Aorta (tissue), 5 donors: ENCODE measurements around the gene ACSL1. TPM values are rescaled to one million over a fixed set of nuclear protein-coding genes. Genes with fewer than 3 reads are reported as not detected.
A peak's percentile ranks its signal among the peaks of the same experiment; 100 is the strongest.

ENCODE experiments used
- ATAC-seq: fragments of 200-7000 bp; cut with Tn5 transposase; one replicate; pipeline ENCODE4 v1.9.1; 2022; ENCODE audit warnings: moderate library complexity; ENCODE audit not compliant: low FRiP score
- DNase-seq, 2 donors: peaks; one replicate each; pipeline ENCODE4 v3.0.0-alpha.2; 2020
- H3K27ac ChIP-seq, 2 donors: one replicate each; pipeline ENCODE4 v1.5.1; 2013; ENCODE audit warnings: low read length in 2 of 2, mild to moderate bottlenecking in 2 of 2, moderate library complexity in 2 of 2, control low read depth in 1 of 2, inconsistent platforms in 1 of 2, low read depth in 1 of 2
- H3K27me3 ChIP-seq, 2 donors: one replicate each; pipeline ENCODE4 v1.6.1; 2013; ENCODE audit warnings: control low read depth in 1 of 2, low read length in 1 of 2, mild to moderate bottlenecking in 1 of 2, moderate library complexity in 1 of 2; ENCODE audit not compliant: insufficient read depth in 2 of 2, control insufficient read depth in 1 of 2
- H3K36me3 ChIP-seq, 2 donors: one replicate each; pipeline ENCODE4 v1.6.1; 2013; ENCODE audit warnings: control low read depth in 1 of 2, low read length in 1 of 2, mild to moderate bottlenecking in 1 of 2; ENCODE audit not compliant: insufficient read depth in 2 of 2, control insufficient read depth in 1 of 2
- H3K4me1 ChIP-seq, 2 donors: one replicate each; pipeline ENCODE4 v1.6.1; 2013; ENCODE audit warnings: low read length in 2 of 2, control low read depth in 1 of 2, mild to moderate bottlenecking in 1 of 2, moderate library complexity in 1 of 2; ENCODE audit not compliant: insufficient read depth in 2 of 2, control insufficient read depth in 1 of 2
- H3K4me3 ChIP-seq, 2 donors: one replicate each; pipeline ENCODE4 v1.5.1; 2013; ENCODE audit warnings: low read length in 2 of 2, control low read depth in 1 of 2, mild to moderate bottlenecking in 1 of 2
- H3K9me3 ChIP-seq: one replicate; pipeline ENCODE4 v1.6.1; 2013; ENCODE audit warnings: mild to moderate bottlenecking, low read length; ENCODE audit not compliant: control insufficient read depth
- WGBS, 2 donors: extraction: QIAGEN DNeasy Blood & Tissue Kit; methylation state at CpG; one replicate each; pipeline ENCODE4 v1.1.7; 2013; 5-methylcytosine and 5-hydroxymethylcytosine counted together
- intact Hi-C, 2 donors: fragments of 100-400 bp; cut with DNase I; formaldehyde crosslinking; loops; one replicate each; pipeline versions ENCODE4 v1.14.2 to v1.15.0; 2022
- polyA plus RNA-seq, 2 donors: library from polyadenylated mRNA; stranded (reverse); fragments of 200-250 nt; gene quantifications; one replicate each; pipeline ENCODE4 v1.2.3, GENCODE V29; 2013
- total RNA-seq, 2 donors: library from RNA; stranded (reverse); fragmentation: NEBNext Ultra II Directional; extraction: Animal tissue kit (Norgen Biotek cat#: 25700); gene quantifications; one replicate each; pipeline ENCODE4 v1.2.1, GENCODE V29; 2021
- donor health status: healthy with polysubstance abuse.
- donor health status: Bipolar disorder and iron deficiency.
- donor health status: DM: no; HTN: no; CAD: no.
- donor health status: DM: no; HTN: no; CAD: no.
- donor health status: DM: yes; HTN: yes; CAD: no.

The ACSL1 gene
- total and polyA plus RNA-seq, 4 donors = 20.3 to 97.8 (median 55.5) TPM

GRCh38 chr4:184833046-184833838 lies 7.5 kb upstream of the ACSL1 start:
- WGBS, 2 donors = 88 to 93% methylated on average over 10 of the region's 10 CpGs
- peak; percentile 33 for ATAC-seq
- H3K4me3 ChIP-seq = no peak overlapping the region

GRCh38 chr4:184831153-184831552 lies 5.4 kb upstream of the ACSL1 start:
- H3K36me3 ChIP-seq = no peaks in the 10 kb centered on the region
- no peak overlapping the region for H3K4me3 ChIP-seq
- 80 to 82% methylated on average over 5 of the region's 5 CpGs for WGBS, 2 donors
- intact Hi-C loops = no loop called here
- H3K9me3 ChIP-seq = no peaks in the 10 kb centered on the region
- H3K4me1 ChIP-seq = no peaks in the 10 kb centered on the region
- no peak overlapping the region for H3K27ac ChIP-seq
- no peaks in the 10 kb centered on the region for H3K27me3 ChIP-seq
- DNase-seq (no peak), ATAC-seq (no peak)

More at GRCh38 chr4:184833046-184833838, 7.5 kb upstream of the ACSL1 start:
- Histone ChIP-seq H3K4me1 (no peaks in the 10 kb centered on the region), H3K27ac (no peak overlapping the region), H3K9me3 (no peaks in the 10 kb centered on the region), H3K27me3 (no peaks in the 10 kb centered on the region), H3K36me3 (no peaks in the 10 kb centered on the region)
- no peak for DNase-seq
- intact Hi-C loops = no loop called here

- ATAC-seq = peak; percentile 7
- intact Hi-C loops = loop anchor here (10.0 kb wide), 1 partner anchor 82 kb away; no protein-coding TSS in a partner anchor
- no peaks in the 10 kb centered on the region for H3K9me3 ChIP-seq
- H3K4me1 ChIP-seq = no peaks in the 10 kb centered on the region
- H3K27ac ChIP-seq = no peak overlapping the region
- no peak for DNase-seq
- H3K27me3 ChIP-seq = no peaks in the 10 kb centered on the region
- H3K4me3 ChIP-seq = no peak overlapping the region
- WGBS, 2 donors = 77 to 85% methylated on average over 15 of the region's 15 CpGs
- H3K36me3 ChIP-seq = no peaks in the 10 kb centered on the region
Observed at GRCh38 chr4:184826691-184827270, 1.0 kb upstream of the ACSL1 start.

GRCh38 chr4:184825141-184825895 lies 450 bp downstream of the ACSL1 start:
- Histone ChIP-seq H3K4me1 (no peaks in the 10 kb centered on the region), H3K36me3 (no peaks in the 10 kb centered on the region), H3K27ac (peak overlapping the region; percentile 9 to 84), H3K9me3 (no peaks in the 10 kb centered on the region), H3K27me3 (no peaks in the 10 kb centered on the region), H3K4me3 (peak overlapping the region; percentile 73 to 77)
- ATAC-seq = peak; percentile 42
- WGBS, 2 donors = 1% methylated on average over 81 to 92 of the region's 92 CpGs
- DNase-seq = peak; percentile 63 to 82
- intact Hi-C loops = loop anchor here (10.0 kb wide), 1 partner anchor 81 kb away; no protein-coding TSS in a partner anchor

GRCh38 chr4:184824776-184825084 lies 1.0 kb downstream of the ACSL1 start:
- H3K36me3 ChIP-seq = no peaks in the 10 kb centered on the region
- no peaks in the 10 kb centered on the region for H3K27me3 ChIP-seq
- no peak for DNase-seq
- ATAC-seq = no peak
- H3K27ac ChIP-seq = no peak overlapping the region
- H3K9me3 ChIP-seq = no peaks in the 10 kb centered on the region
- intact Hi-C loops = loop anchor here (10.0 kb wide), 1 partner anchor 80 kb away; no protein-coding TSS in a partner anchor
- peak overlapping the region; percentile 38 to 77 for H3K4me3 ChIP-seq
- WGBS, 2 donors = 8 to 11% methylated on average over 6 of the region's 6 CpGs
- H3K4me1 ChIP-seq = no peaks in the 10 kb centered on the region

GRCh38 chr4:184824081-184824775 lies 1.5 kb downstream of the ACSL1 start:
- Histone ChIP-seq H3K4me3 (no peak overlapping the region), H3K27me3 (no peaks in the 10 kb centered on the region), H3K4me1 (no peaks in the 10 kb centered on the region), H3K36me3 (no peaks in the 10 kb centered on the region), H3K9me3 (no peaks in the 10 kb centered on the region), H3K27ac (no peak overlapping the region)
- intact Hi-C loops = loop anchor here (10.0 kb wide), 1 partner anchor 79 kb away; no protein-coding TSS in a partner anchor
- no peak for DNase-seq
- WGBS, 2 donors = 77% methylated on average over 13 of the region's 13 CpGs
- no peak for ATAC-seq

GRCh38 chr4:184823014-184823413 lies 2.8 kb downstream of the ACSL1 start:
- intact Hi-C loops = loop anchor here (10.0 kb wide), 1 partner anchor 78 kb away; no protein-coding TSS in a partner anchor
- Histone ChIP-seq H3K27me3 (no peaks in the 10 kb centered on the region), H3K4me3 (no peak overlapping the region), H3K27ac (no peak overlapping the region), H3K36me3 (no peaks in the 10 kb centered on the region), H3K9me3 (no peaks in the 10 kb centered on the region), H3K4me1 (no peaks in the 10 kb centered on the region)
- no peak for ATAC-seq
- 93% methylated on average over 2 of the region's 2 CpGs for WGBS, 2 donors
- no peak for DNase-seq

- intact Hi-C loops = loop anchor here (10.0 kb wide), 1 partner anchor 78 kb away; no protein-coding TSS in a partner anchor
- Histone ChIP-seq H3K27ac (no peak overlapping the region), H3K27me3 (no peaks in the 10 kb centered on the region), H3K4me3 (no peak overlapping the region), H3K36me3 (no peaks in the 10 kb centered on the region), H3K4me1 (no peaks in the 10 kb centered on the region), H3K9me3 (no peaks in the 10 kb centered on the region)
- DNase-seq (no peak), ATAC-seq (no peak)
- WGBS, 2 donors = 96 to 97% methylated on average over 9 of the region's 9 CpGs
Observed at GRCh38 chr4:184822356-184822755, 3.4 kb downstream of the ACSL1 start.
